Liver (tissue), 9 donors: ENCODE measurements around the gene CCDC116. TPM values are rescaled to one million over a fixed set of nuclear protein-coding genes. Genes with fewer than 3 reads are reported as not detected.

ENCODE experiments used
- DNase-seq: peaks from one replicate; pipeline ENCODE4 v3.0.0-alpha.2; 2017; ENCODE audit warnings: low spot score
- H3K27ac ChIP-seq, 2 donors: one replicate each; pipeline ENCODE4 v1.7.0; 2013; ENCODE audit warnings: inconsistent platforms in 2 of 2, low read length in 2 of 2, control low read depth in 1 of 2, low read depth in 1 of 2, mild to moderate bottlenecking in 1 of 2
- H3K27me3 ChIP-seq, 4 donors: one replicate each; pipeline versions ENCODE4 v1.6.1 to v1.7.0; 2013; ENCODE audit warnings: low read length in 3 of 4, inconsistent platforms in 1 of 4, mild to moderate bottlenecking in 1 of 4, moderate library complexity in 1 of 4; ENCODE audit not compliant: control insufficient read depth in 4 of 4, insufficient read depth in 4 of 4
- H3K36me3 ChIP-seq, 4 donors: one replicate each; pipeline versions ENCODE4 v1.6.1 to v1.7.0; 2013; ENCODE audit warnings: low read length in 3 of 4, mild to moderate bottlenecking in 3 of 4, low read depth in 1 of 4, moderate library complexity in 1 of 4; ENCODE audit not compliant: control insufficient read depth in 4 of 4, insufficient read depth in 3 of 4
- H3K4me1 ChIP-seq, 4 donors: one replicate each; pipeline versions ENCODE4 v1.6.1 to v1.7.0; 2013; ENCODE audit warnings: low read length in 3 of 4, mild to moderate bottlenecking in 3 of 4, moderate library complexity in 1 of 4; ENCODE audit not compliant: control insufficient read depth in 4 of 4, insufficient read depth in 4 of 4
- H3K4me3 ChIP-seq, 3 donors: one replicate each; pipeline versions ENCODE4 v1.6.1 to v1.7.0; 2013; ENCODE audit warnings: low read length in 3 of 3, control low read depth in 1 of 3, low read depth in 1 of 3, mild to moderate bottlenecking in 1 of 3
- H3K9ac ChIP-seq, 2 donors: one replicate each; pipeline ENCODE4 v1.7.0; 2013; ENCODE audit warnings: low read length in 2 of 2, mild to moderate bottlenecking in 2 of 2, moderate library complexity in 2 of 2, control low read depth in 1 of 2, low read depth in 1 of 2
- H3K9me3 ChIP-seq, 4 donors: one replicate each; pipeline versions ENCODE4 v1.6.1 to v1.7.0; 2013; ENCODE audit warnings: low read length in 3 of 4; ENCODE audit not compliant: control insufficient read depth in 4 of 4
- ATF3 ChIP-seq: IDR thresholded peaks from 2 replicates; pipeline ENCODE4 v1.6.1; 2016; ENCODE audit warnings: antibody characterized with exemption
- CTCF ChIP-seq: fragments of 150-350 bp; IDR thresholded peaks from 2 replicates; pipeline ENCODE4 v1.5.1; 2017; ENCODE audit warnings: improper control_type of control experiment, low read depth, low read length; ENCODE audit not compliant: missing input control
- EGR1 ChIP-seq, 2 donors: IDR thresholded peaks; 2 replicates each; pipeline ENCODE4 v1.6.1; 2016 to 2018; ENCODE audit warnings: antibody characterized with exemption in 2 of 2, low read depth in 2 of 2
- FOXA1 ChIP-seq: IDR thresholded peaks from 2 replicates; pipeline ENCODE4 v1.6.1; 2016; ENCODE audit warnings: antibody characterized with exemption
- FOXA2 ChIP-seq: IDR thresholded peaks from 2 replicates; pipeline ENCODE4 v1.6.1; 2016; ENCODE audit warnings: antibody characterized with exemption
- GABPA ChIP-seq, 2 donors: IDR thresholded peaks in 1 of 2; conservative IDR thresholded peaks in 1 of 2; 2 replicates each; pipeline ENCODE4 v1.6.1; 2016; ENCODE audit warnings: antibody characterized with exemption in 2 of 2, mild to moderate bottlenecking in 1 of 2, moderate library complexity in 1 of 2
- HNF4A ChIP-seq, 2 donors: conservative IDR thresholded peaks; 2 replicates each; pipeline ENCODE4 v1.6.1; 2016; ENCODE audit warnings: antibody characterized with exemption in 2 of 2, mild to moderate bottlenecking in 2 of 2
- HNF4G ChIP-seq: IDR thresholded peaks from 2 replicates; pipeline ENCODE4 v1.6.1; 2016; ENCODE audit warnings: antibody characterized with exemption
- JUND ChIP-seq, 2 donors: IDR thresholded peaks; 2 replicates each; pipeline ENCODE4 v1.6.1; 2016; ENCODE audit warnings: antibody characterized with exemption in 2 of 2
- MAX ChIP-seq: IDR thresholded peaks from 2 replicates; pipeline ENCODE4 v1.6.1; 2016; ENCODE audit warnings: antibody characterized with exemption
- NR2F2 ChIP-seq: IDR thresholded peaks from 2 replicates; pipeline ENCODE4 v1.6.1; 2016; ENCODE audit warnings: antibody characterized with exemption
- RAD21 ChIP-seq, 2 donors: IDR thresholded peaks; 2 replicates each; pipeline ENCODE4 v1.6.1; 2016; ENCODE audit warnings: antibody characterized with exemption in 2 of 2, mild to moderate bottlenecking in 2 of 2
- REST ChIP-seq: IDR thresholded peaks from 2 replicates; pipeline ENCODE4 v1.6.1; 2016; ENCODE audit warnings: antibody characterized with exemption, mild to moderate bottlenecking
- RXRA ChIP-seq, 2 donors: IDR thresholded peaks; 2 replicates each; pipeline ENCODE4 v1.6.1; 2017 to 2018; ENCODE audit warnings: antibody characterized with exemption in 2 of 2, mild to moderate bottlenecking in 1 of 2
- SP1 ChIP-seq: IDR thresholded peaks from 2 replicates; pipeline ENCODE4 v1.6.1; 2018; ENCODE audit warnings: antibody characterized with exemption, mild to moderate bottlenecking
- TAF1 ChIP-seq: conservative IDR thresholded peaks from 2 replicates; pipeline ENCODE4 v1.6.1; 2016; ENCODE audit warnings: antibody characterized with exemption, mild to moderate bottlenecking
- YY1 ChIP-seq: IDR thresholded peaks from 2 replicates; pipeline ENCODE4 v1.6.1; 2016; ENCODE audit warnings: antibody characterized with exemption, mild to moderate bottlenecking
- ZBTB33 ChIP-seq: IDR thresholded peaks from 2 replicates; pipeline ENCODE4 v1.6.1; 2016; ENCODE audit warnings: antibody characterized with exemption
- WGBS: extraction: QIAGEN DNeasy Blood & Tissue Kit; methylation state at CpG from one replicate; pipeline ENCODE4 v1.1.7; 2013; 5-methylcytosine and 5-hydroxymethylcytosine counted together
- polyA plus RNA-seq, 2 donors: library from polyadenylated mRNA; stranded (reverse) in 1 of 2; unstranded in 1 of 2; fragments of 200-250 nt in 1 of 2; fragments of >200 nt in 1 of 2; fragmentation: Nextera tagmentation in 1 of 2; extraction: Ambion mirVana in 1 of 2; gene quantifications; one replicate each; pipeline versions ENCODE4 v1.2.1 to v1.2.3, GENCODE V29; 2013 to 2015
- total RNA-seq, 2 donors: library from RNA; depleted of rRNA; stranded (reverse); fragments of >200 nt; gene quantifications; one replicate each; pipeline ENCODE4 v1.2.3, GENCODE V29; 2014
- donor health status: healthy.
- donor health status: healthy.
- donor health status: healthy.
- donor health status: healthy.
- donor health status: healthy.

Gene CCDC116
- total and polyA plus RNA-seq, 4 donors: 0.05 to 0.08 (median 0.05) TPM; not detected in 1

- no peak overlapping the region for H3K4me3 ChIP-seq
- H3K4me1 ChIP-seq: peaks cover 8 to 31% (median 19%) of the 10 kb centered on the region in 4 donors
- WGBS: 86% methylated on average over 12 of the region's 12 CpGs
- H3K27me3 ChIP-seq: no peaks in the 10 kb centered on the region
- TF ChIP-seq ATF3 (no peak), ZBTB33 (no peak), FOXA2 (no peak), GABPA (IDR thresholded peaks at IDR 0.05 in 1 of 2, conservative IDR thresholded peaks at IDR 0.05 in 1 of 2) (no peak), RXRA (IDR thresholded peaks at IDR 0.05) (no peak), FOXA1 (no peak), RAD21 (IDR thresholded peaks at IDR 0.05) (no peak), CTCF (no peak), TAF1 (no peak), MAX (no peak), NR2F2 (no peak), HNF4G (no peak), HNF4A (conservative IDR thresholded peaks at IDR 0.05) (no peak), YY1 (no peak), JUND (IDR thresholded peaks at IDR 0.05) (no peak), REST (no peak), SP1 (no peak), EGR1 (IDR thresholded peaks at IDR 0.05; ENCODE audit: low read depth in 2 of 2) (no peak)
- no peaks in the 10 kb centered on the region for H3K9me3 ChIP-seq
- DNase-seq: no peak
- no peak overlapping the region for H3K27ac ChIP-seq
- H3K9ac ChIP-seq: no peak overlapping the region
- peaks cover 0 to 12% (median 2%) of the 10 kb centered on the region in 4 donors for H3K36me3 ChIP-seq
Measured at GRCh38 chr22:21624880-21625791, 7.4 kb upstream of the CCDC116 start.
